Measurements from ENCODE around the gene KPNA4. TPM values are rescaled to one million over a fixed set of nuclear protein-coding genes. Genes with fewer than 3 reads are reported as not detected.
A peak's percentile ranks its signal among the peaks of the same experiment; 100 is the strongest.
"Not testable (repeated sequence)": the region's sequence is repeated elsewhere in the genome, so short reads cannot be mapped to it uniquely, and the experiment has no call there.

KPNA4 gene, protein sequence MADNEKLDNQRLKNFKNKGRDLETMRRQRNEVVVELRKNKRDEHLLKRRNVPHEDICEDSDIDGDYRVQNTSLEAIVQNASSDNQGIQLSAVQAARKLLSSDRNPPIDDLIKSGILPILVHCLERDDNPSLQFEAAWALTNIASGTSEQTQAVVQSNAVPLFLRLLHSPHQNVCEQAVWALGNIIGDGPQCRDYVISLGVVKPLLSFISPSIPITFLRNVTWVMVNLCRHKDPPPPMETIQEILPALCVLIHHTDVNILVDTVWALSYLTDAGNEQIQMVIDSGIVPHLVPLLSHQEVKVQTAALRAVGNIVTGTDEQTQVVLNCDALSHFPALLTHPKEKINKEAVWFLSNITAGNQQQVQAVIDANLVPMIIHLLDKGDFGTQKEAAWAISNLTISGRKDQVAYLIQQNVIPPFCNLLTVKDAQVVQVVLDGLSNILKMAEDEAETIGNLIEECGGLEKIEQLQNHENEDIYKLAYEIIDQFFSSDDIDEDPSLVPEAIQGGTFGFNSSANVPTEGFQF
- total RNA-seq: 10 to 100 TPM; 38.2 to 51.8 TPM

DNA sequence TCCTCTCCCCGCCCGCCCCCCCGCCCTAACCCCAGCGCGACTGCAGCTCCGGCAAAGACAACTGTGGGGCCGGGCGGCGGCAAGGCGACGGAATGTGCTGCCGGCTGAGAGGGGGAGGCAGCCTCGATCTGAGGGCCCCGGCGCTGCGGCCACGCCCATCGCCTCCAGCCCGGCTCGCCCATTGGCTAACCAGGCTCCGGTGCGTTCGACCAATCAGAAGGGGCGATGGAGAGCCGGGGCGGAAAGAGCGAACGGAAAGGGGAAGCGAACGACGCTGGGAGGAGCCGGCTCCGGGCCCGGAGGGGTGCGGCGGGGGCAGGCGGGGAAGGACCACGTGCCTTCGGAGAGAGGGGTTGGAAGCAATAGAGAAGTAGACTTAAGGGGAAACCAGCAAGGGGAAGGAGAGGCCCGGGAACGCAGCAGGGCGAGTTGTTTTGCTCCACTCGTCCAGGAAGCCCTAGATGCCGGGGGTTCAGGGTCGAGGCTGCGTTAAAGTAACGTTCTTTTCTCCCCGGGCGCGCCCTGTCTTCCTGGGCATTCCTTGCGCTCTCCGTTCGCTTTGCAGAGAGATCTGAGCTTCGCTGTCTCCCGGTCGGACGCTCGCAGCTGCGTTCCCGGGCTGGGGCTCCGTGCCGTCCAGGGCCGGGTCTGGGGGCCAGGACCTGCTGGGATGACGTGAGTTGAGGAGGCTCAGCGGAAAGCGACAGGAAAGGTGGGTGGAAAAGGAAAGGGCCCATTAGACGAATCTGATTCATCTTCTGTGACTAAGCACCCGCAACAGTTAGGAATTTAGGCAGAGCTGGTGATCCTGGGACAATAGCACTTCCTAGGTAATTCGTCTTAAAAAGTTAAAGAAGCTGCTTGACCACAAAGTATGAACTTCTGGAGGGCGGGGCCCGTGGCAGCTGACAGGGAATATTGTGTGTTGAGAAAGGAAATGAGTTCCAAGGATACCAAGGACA lies at the start of gene KPNA4:
TSS of gene KPNA4 (minus strand) at position 130 of the 962 bp plus-strand sequence. CDS start 289 bp downstream, outside the sequence.
- DNase-seq (peak; percentile 97), ATAC-seq (peak; percentile 91)
- CTCF ChIA-PET: no interaction called here
- Mint-ChIP-seq H3K4me3 (peak within 1 kb of the TSS; percentile 98), H3K9me3 (ENCODE audit: low read depth) (no peaks in the 10 kb centered on the region), H3K36me3 (peaks cover 22% of the 10 kb centered on the region), H3K27ac (peak within 1 kb of the TSS; percentile 95), H3K4me1 (peaks cover 62% of the 10 kb centered on the region), H3K27me3 (no peaks in the 10 kb centered on the region)

DNA sequence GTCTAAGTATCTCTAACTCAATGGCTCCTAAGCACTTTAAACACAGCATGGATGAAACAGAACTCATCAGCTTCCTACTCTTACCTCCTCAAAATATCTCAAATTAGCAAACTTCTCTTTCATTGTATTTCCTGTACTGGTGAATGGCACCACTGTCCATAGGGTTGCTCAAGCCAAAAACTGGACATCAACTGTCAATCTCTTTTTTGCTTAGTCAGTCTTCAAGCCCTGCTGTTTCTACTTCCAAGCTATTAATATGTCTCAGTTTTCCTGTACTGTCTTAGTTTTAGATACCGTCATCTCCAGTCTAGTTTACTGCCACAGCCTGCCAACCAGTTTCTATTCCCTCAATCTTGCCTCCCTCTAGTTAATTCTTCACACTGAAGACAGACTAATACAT lies 48.3 kb upstream of the KPNA4 start:
- DNase-seq (no peak), ATAC-seq (no peak)
- Mint-ChIP-seq H3K27me3 (peaks cover 40% of the 10 kb centered on the region), H3K4me1 (no peaks in the 10 kb centered on the region), H3K9me3 (ENCODE audit: low read depth) (no peaks in the 10 kb centered on the region), H3K4me3 (no peak overlapping the region), H3K27ac (no peak overlapping the region), H3K36me3 (no peaks in the 10 kb centered on the region)
- CTCF ChIA-PET: no interaction called here

DNA sequence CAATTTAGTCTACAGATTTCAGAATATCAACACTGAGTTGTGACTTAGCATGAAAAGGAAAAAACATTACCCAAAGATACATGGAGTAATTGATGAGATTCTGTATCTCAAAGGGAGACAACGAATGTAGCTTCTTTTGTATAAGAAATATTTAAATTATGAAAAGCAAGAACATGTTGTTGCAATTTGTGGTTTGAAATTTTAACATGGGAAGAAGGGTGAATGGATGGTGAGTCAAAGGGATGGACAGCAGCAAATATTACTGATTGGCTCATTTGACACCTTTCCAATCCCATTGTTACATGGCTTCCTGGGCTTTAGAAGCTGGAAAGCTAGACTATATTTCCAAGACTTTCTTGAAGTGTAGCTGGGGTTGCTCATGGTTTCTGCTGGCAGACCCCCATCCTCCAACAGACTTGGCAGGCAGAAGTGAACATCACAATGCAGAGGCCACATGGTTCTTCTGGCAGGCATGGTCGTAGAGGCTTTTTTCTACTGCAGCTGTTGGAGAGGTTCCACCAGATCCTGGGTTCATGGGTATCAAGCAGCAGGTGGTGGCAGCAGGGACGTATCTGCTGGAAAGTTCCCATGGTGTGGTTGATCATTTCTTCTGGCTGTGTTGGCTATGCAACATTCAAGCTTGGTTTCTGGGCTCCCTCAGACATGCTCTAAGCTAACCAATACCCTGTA lies 47.2 kb upstream of the KPNA4 start:
- no peak for ATAC-seq
- H3K4me3 Mint-ChIP-seq: no peak overlapping the region

DNA sequence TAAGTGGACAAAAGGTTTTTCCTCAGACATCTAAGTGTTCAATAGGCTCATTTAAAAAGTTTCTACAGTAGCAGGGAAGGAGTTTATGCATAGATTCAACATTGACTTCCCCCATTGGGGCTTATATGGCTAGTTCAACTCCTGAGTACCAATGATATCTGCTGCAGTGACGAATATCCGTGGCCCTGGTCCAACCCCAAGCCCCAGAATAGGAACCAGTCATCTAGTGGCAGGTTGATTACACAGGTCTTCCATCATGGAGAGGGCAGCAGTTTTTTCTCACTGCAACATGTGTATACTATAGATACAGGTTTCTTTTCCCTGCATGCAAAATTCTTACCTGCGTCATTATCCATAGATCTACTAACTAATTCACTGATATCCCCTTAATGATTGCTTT lies 45.8 kb upstream of the KPNA4 start:
- ATAC-seq (no peak), DNase-seq (no peak)
- Mint-ChIP-seq H3K4me3 (no peak overlapping the region), H3K36me3 (no peaks in the 10 kb centered on the region), H3K27ac (no peak overlapping the region), H3K9me3 (ENCODE audit: low read depth) (no peaks in the 10 kb centered on the region), H3K27me3 (peaks cover 34% of the 10 kb centered on the region), H3K4me1 (no peaks in the 10 kb centered on the region)
- CTCF ChIA-PET: no interaction called here

More for the DNA sequence above, 47.2 kb upstream of the KPNA4 start:
- DNase-seq: no peak
- peaks cover 39% of the 10 kb centered on the region for H3K27me3 Mint-ChIP-seq
- H3K4me1 Mint-ChIP-seq: no peaks in the 10 kb centered on the region
- H3K36me3 Mint-ChIP-seq: no peaks in the 10 kb centered on the region
- H3K27ac Mint-ChIP-seq: no peak overlapping the region
- H3K9me3 Mint-ChIP-seq (ENCODE audit: low read depth): no peaks in the 10 kb centered on the region
- CTCF ChIA-PET: no interaction called here

DNA sequence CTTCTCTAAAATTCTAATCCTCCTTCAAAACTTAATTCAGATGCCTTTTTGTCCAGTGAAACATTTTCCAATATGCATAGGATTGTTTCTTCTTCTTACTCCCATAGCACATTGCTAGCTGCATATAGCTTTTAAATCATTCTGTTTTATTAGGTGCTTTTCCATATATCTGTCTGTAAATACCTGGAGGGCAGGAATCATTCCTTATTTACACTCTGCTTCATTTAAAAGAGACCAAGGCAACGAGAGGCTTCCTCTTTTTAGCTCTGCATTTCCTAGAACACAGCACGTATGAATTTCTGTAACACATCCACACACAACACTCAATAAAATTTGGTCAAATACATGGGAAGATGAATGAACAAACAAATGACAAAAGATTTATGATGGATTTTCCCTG lies 43.5 kb upstream of the KPNA4 start:
- ATAC-seq: no peak
- no peak overlapping the region for H3K4me3 Mint-ChIP-seq
- CTCF ChIA-PET: no interaction called here

DNA sequence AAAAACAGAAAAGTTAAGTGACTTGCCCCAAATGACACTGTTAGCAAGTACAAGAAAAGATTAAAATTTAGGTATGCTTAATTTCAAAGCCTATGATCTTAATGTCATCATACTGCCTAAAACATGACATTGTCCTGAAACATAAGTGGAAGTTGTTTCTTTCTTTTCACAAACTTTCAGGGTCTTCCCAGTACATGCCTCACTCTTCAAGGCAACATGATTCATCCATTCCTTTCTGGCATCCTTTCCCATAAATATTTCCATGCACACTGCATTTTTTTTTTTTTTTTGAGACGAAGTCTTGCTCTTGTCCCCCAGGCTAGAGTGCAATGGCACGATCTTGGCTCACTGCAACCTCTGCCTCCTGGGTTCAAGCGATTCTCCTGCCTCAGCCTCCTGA lies 42.5 kb upstream of the KPNA4 start:
- Mint-ChIP-seq H3K4me3 (no peak overlapping the region), H3K4me1 (no peaks in the 10 kb centered on the region), H3K36me3 (no peaks in the 10 kb centered on the region), H3K27me3 (peaks cover 12% of the 10 kb centered on the region), H3K27ac (no peak overlapping the region), H3K9me3 (ENCODE audit: low read depth) (no peaks in the 10 kb centered on the region)
- ATAC-seq (no peak), DNase-seq (no peak)
- CTCF ChIA-PET: no interaction called here

More for the DNA sequence above, 43.5 kb upstream of the KPNA4 start:
- no peaks in the 10 kb centered on the region for H3K4me1 Mint-ChIP-seq
- H3K36me3 Mint-ChIP-seq: no peaks in the 10 kb centered on the region
- no peak overlapping the region for H3K27ac Mint-ChIP-seq
- peaks cover 22% of the 10 kb centered on the region for H3K27me3 Mint-ChIP-seq
- no peaks in the 10 kb centered on the region for H3K9me3 Mint-ChIP-seq (ENCODE audit: low read depth)
- DNase-seq: no peak

DNA sequence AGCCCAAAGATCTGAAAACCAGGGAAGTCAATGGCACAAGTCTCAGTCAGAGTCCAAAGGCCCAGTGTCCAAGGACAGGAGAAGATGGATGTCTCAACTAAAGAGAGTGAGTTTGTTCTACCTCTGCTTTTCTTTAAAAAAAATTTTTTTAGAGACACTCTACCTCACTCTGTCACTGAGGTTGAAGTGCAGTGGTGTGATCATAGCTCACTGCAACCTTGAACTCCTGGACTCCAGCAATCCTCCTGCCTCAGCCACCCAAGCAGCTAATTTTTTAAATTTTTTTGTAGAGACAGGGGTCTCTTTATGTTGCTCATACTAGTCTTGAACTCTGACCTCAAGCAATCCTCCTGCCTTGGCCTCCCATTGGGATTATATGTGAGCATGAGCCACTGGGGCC lies 39.9 kb upstream of the KPNA4 start:
- no peaks in the 10 kb centered on the region for H3K4me1 Mint-ChIP-seq
- no peak overlapping the region for H3K27ac Mint-ChIP-seq
- H3K9me3 Mint-ChIP-seq (ENCODE audit: low read depth): no peaks in the 10 kb centered on the region
- H3K27me3 Mint-ChIP-seq: peaks cover 3% of the 10 kb centered on the region
- ATAC-seq (no peak), DNase-seq (no peak)
- H3K4me3 Mint-ChIP-seq: no peak overlapping the region
- H3K36me3 Mint-ChIP-seq: no peaks in the 10 kb centered on the region
- CTCF ChIA-PET: no interaction called here

DNA sequence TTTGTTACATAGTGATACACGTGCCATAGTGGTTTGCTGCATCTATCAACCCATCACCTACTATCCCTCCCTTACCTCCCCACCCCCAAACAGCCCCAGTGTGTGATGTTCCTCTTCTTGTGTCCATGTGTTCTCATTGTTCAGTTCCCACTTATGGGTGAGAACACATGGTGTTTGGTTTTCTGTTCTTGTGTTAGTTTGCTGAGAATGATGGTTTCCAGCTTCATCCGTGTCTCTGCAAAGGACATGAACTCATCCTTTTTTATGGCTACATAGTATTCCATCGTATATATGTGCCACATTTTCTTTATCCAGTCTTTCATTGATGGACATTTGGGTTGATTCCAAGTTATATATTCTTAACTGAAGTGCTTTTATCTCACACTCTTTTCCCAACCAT lies 38.5 kb upstream of the KPNA4 start:
- ATAC-seq; H3K27me3 Mint-ChIP-seq; H3K36me3 Mint-ChIP-seq; H3K27ac Mint-ChIP-seq; DNase-seq; H3K4me3 Mint-ChIP-seq; CTCF ChIA-PET; H3K4me1 Mint-ChIP-seq; H3K9me3 Mint-ChIP-seq (ENCODE audit: low read depth): not testable (repeated sequence)

DNA sequence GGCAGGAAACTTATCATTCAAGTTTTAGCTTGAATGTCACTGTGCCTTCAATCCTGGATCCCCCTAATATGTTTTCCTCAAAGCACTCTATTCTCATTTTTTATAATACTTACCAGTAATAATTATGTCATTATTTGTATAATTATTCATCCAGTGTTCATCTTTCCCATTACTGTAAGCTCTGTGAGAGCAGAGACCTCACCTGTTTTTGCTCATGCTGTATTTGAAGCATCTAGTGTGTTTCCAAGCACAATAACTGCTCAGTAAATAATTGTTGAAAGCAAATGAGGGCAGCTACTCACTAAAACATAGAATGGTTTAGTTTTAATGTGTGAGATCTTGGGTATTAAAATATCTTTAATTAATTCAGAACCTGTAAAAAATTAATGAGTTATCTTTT lies 36.9 kb upstream of the KPNA4 start:
- CTCF ChIA-PET: no interaction called here
- no peak overlapping the region for H3K27ac Mint-ChIP-seq
- ATAC-seq (no peak), DNase-seq (no peak)
- H3K36me3 Mint-ChIP-seq: no peaks in the 10 kb centered on the region
- no peaks in the 10 kb centered on the region for H3K4me1 Mint-ChIP-seq
- H3K4me3 Mint-ChIP-seq: no peak overlapping the region
- H3K27me3 Mint-ChIP-seq: peaks cover 3% of the 10 kb centered on the region
- H3K9me3 Mint-ChIP-seq (ENCODE audit: low read depth): no peaks in the 10 kb centered on the region

DNA sequence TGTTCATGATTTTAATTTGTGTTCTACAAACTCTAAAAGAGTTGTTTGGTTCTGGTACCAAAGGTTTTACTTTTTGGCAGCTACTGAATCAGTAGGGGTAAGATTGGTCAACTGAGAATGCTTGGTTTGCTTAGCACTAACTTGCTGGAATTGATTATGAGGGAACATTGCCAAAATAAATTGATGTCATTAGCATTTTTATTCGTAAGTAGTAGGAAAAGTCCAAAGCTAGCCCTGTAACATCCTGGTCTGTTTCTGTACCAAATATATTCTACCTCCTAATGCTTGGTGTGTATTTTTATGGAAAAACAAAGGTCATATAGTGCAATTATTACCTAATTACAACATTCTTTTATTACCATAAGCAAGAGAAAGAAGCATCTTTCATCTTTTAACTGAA lies 35.9 kb upstream of the KPNA4 start:
- no peak for ATAC-seq
- no peaks in the 10 kb centered on the region for H3K9me3 Mint-ChIP-seq (ENCODE audit: low read depth)
- no peak overlapping the region for H3K4me3 Mint-ChIP-seq

DNA sequence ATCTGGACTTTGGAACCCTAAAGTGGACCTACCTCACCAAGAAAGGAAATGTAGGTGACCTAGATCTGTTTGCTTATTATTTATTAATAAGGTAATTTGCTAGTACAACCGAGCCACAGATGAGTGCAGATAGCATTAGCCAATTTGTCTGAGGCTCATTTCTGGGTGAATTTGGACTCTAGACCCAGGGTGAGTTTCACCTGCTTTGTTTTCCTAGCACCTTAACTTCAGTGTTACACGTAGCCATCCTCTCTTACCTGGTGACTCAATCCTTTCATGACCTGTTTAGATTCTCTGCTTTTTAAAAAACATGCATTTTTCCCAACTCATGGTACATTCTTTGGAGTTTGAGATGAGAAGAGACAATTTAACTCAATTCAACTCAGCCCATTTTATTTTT lies 33.5 kb upstream of the KPNA4 start:
- no peak overlapping the region for H3K27ac Mint-ChIP-seq
- no peak overlapping the region for H3K4me3 Mint-ChIP-seq
- DNase-seq (no peak), ATAC-seq (no peak)
- no peaks in the 10 kb centered on the region for H3K9me3 Mint-ChIP-seq (ENCODE audit: low read depth)
- CTCF ChIA-PET: no interaction called here
- no peaks in the 10 kb centered on the region for H3K36me3 Mint-ChIP-seq
- no peaks in the 10 kb centered on the region for H3K4me1 Mint-ChIP-seq
- H3K27me3 Mint-ChIP-seq: peaks cover 14% of the 10 kb centered on the region

More for the DNA sequence above, 35.9 kb upstream of the KPNA4 start:
- H3K27ac Mint-ChIP-seq: no peak overlapping the region
- peaks cover 3% of the 10 kb centered on the region for H3K27me3 Mint-ChIP-seq
- H3K4me1 Mint-ChIP-seq: no peaks in the 10 kb centered on the region
- CTCF ChIA-PET: no interaction called here
- H3K36me3 Mint-ChIP-seq: no peaks in the 10 kb centered on the region
- DNase-seq: no peak

DNA sequence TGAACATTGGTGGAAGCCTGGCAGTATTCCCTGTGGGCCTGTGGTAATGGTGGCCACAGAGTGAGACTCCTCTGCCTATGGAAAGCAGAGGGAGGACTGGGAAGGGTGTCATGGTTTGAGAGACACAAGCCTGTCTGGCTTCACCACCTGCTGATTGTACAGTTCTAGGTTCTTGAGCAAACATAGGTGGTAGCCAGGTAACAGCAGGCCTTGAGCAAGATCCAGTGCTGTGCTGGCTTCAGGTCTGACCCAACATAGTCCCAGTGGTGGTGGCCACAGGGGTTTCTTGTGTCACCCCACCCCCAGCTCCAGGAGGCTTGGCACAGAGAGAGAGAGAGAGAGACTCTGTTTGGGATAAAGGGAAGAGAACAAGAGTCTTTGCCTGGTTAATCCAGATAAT lies 22.7 kb upstream of the KPNA4 start:
- H3K4me3 Mint-ChIP-seq: no peak overlapping the region
- DNase-seq (no peak), ATAC-seq (no peak)
- no peaks in the 10 kb centered on the region for H3K9me3 Mint-ChIP-seq (ENCODE audit: low read depth)
- H3K4me1 Mint-ChIP-seq: no peaks in the 10 kb centered on the region
- no peaks in the 10 kb centered on the region for H3K36me3 Mint-ChIP-seq
- no peak overlapping the region for H3K27ac Mint-ChIP-seq
- CTCF ChIA-PET: no interaction called here
- H3K27me3 Mint-ChIP-seq: peaks cover 50% of the 10 kb centered on the region

DNA sequence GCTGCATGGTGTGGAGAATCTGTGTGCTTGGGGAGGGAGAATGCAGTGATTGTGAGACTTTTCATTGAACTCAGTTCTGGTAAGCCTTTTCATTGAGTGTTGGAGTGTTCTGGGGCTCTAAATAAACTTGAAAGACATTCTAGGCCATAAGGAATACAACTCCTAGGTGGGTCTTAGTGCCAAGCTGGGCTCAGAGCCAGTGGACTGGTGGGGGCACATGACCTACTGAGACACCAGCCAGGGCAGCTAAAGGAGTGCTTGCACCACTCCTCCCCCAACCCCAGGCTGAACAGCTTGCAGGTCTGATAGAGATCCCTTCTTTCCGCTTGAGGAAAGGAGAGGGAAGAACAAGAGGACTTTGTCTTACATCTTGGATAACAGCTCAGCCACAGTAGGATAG lies 21.7 kb upstream of the KPNA4 start:
- Mint-ChIP-seq H3K9me3 (ENCODE audit: low read depth) (no peaks in the 10 kb centered on the region), H3K4me3 (no peak overlapping the region), H3K36me3 (no peaks in the 10 kb centered on the region), H3K4me1 (no peaks in the 10 kb centered on the region), H3K27ac (no peak overlapping the region), H3K27me3 (peaks cover 48% of the 10 kb centered on the region)
- CTCF ChIA-PET: interaction anchor here (0.6 kb wide), 1 partner anchor 23 kb away, joined by 3 read pairs; no protein-coding TSS in a partner anchor
- DNase-seq (no peak), ATAC-seq (no peak)
